K562 (cell line): ENCODE data around the gene MYMX. TPM values are rescaled to one million over a fixed set of nuclear protein-coding genes. Genes with fewer than 3 reads are reported as not detected.

Source experiments
- ATAC-seq: fragments of 200-7000 bp; cut with Tn5 transposase; 3 replicates; pipeline ENCODE4 v1.9.1; 2020; ENCODE audit warnings: moderate library complexity
- BruUV-seq: library from RNA; stranded (reverse); fragments of 400-500 nt; replicated peaks from 2 replicates; lab custom pipeline; 2021; lab: Mats Ljungman, UMichigan
- CTCF ChIA-PET: fragments of 300-600 bp; formaldehyde crosslinking; extraction: SDS; loops from one replicate; lab custom pipeline; 2021; ENCODE audit warnings: low intra/inter-chr PET ratio; lab: Yijun Ruan, JAX
- POLR2A ChIA-PET: fragments of 300-600, 350-650 bp; sonication (Branson Sonifier 250); formaldehyde crosslinking; extraction: SDS; loops from one replicate; lab custom pipeline; 2021; ENCODE audit warnings: antibody characterized with exemption, inconsistent platforms; lab: Yijun Ruan, JAX
- DNase-seq, 4 experiments: peaks; one replicate each; pipeline versions ENCODE4 v3.0.0 to v3.0.0-alpha.2; 2011 to 2018; ENCODE audit warnings: low spot score in 3 of 4, mixed read lengths in 3 of 4; ENCODE audit errors: extremely low read depth in 1 of 4
- FAIRE-seq: peaks from 2 replicates; lab custom pipeline; 2011; peaks lifted over from hg19 to GRCh38; lab: Jason Lieb, UNC
- H2AFZ ChIP-seq: 2 replicates; pipeline ENCODE4 v1.6.0; 2011; ENCODE audit warnings: low read depth, low read length, control low read depth, inconsistent platforms
- H3K27ac ChIP-seq: fragments of 200-600 bp; 3 replicates; pipeline ENCODE4 v1.8.0; 2011; ENCODE audit warnings: low read depth, mild to moderate bottlenecking, control low read depth, inconsistent platforms, low read length, moderate library complexity, mixed read lengths; ENCODE audit errors: extremely low read depth
- H3K27me3 ChIP-seq, 2 experiments: fragments of 300-600 bp in 1 of 2; 2 replicates in 1 of 2; 3 replicates in 1 of 2; pipeline versions ENCODE4 v1.6.0 to v1.8.0; 2011; ENCODE audit warnings: inconsistent platforms in 2 of 2, low read length in 2 of 2, mild to moderate bottlenecking in 1 of 2, mixed read lengths in 1 of 2, moderate library complexity in 1 of 2; ENCODE audit not compliant: control insufficient read depth in 2 of 2, insufficient read depth in 2 of 2
- H3K36me3 ChIP-seq: fragments of 300-600 bp; 3 replicates; pipeline ENCODE4 v1.8.0; 2011; ENCODE audit warnings: mild to moderate bottlenecking, low read length, inconsistent platforms; ENCODE audit not compliant: control insufficient read depth, insufficient read depth
- H3K4me1 ChIP-seq, 2 experiments: fragments of 200-600 bp in 1 of 2; replicated peaks in 1 of 2; 2 replicates in 1 of 2; 3 replicates in 1 of 2; pipeline versions ENCODE4 v1.5.1 to v1.8.0; 2011; ENCODE audit warnings: inconsistent platforms in 2 of 2, low read length in 2 of 2, mild to moderate bottlenecking in 1 of 2, mixed read lengths in 1 of 2, moderate library complexity in 1 of 2; ENCODE audit not compliant: control insufficient read depth in 2 of 2, insufficient read depth in 2 of 2
- H3K4me2 ChIP-seq: 2 replicates; pipeline ENCODE4 v1.6.1; 2011; ENCODE audit warnings: low read length, control low read depth, inconsistent platforms, mixed read lengths; ENCODE audit not compliant: insufficient read depth
- H3K4me3 ChIP-seq: fragments of 200-600 bp; sonication (generic), shearing (Covaris generic); 2 replicates; pipeline ENCODE4 v1.5.1; 2016; ENCODE audit warnings: control low read depth, inconsistent platforms
- H3K79me2 ChIP-seq: fragments of 200-600 bp; 3 replicates; pipeline ENCODE4 v1.8.0; 2011; ENCODE audit warnings: low read length, inconsistent platforms; ENCODE audit not compliant: control insufficient read depth, insufficient read depth
- H3K9ac ChIP-seq, 2 experiments: 2 replicates each; pipeline versions ENCODE4 v1.6.0 to v1.6.1; 2011; ENCODE audit warnings: low read depth in 2 of 2, low read length in 2 of 2, control low read depth in 1 of 2, inconsistent platforms in 1 of 2, mild to moderate bottlenecking in 1 of 2, mixed read lengths in 1 of 2; ENCODE audit not compliant: insufficient read depth in 1 of 2
- H3K9me1 ChIP-seq: one replicate; pipeline ENCODE4 v1.6.0; 2011; ENCODE audit warnings: inconsistent platforms, mild to moderate bottlenecking, low read length, moderate library complexity; ENCODE audit not compliant: control insufficient read depth, insufficient read depth
- H3K9me3 ChIP-seq: replicated peaks from 2 replicates; pipeline ENCODE4 v1.5.1; 2011; ENCODE audit warnings: low read depth, low read length, inconsistent platforms; ENCODE audit not compliant: control insufficient read depth, insufficient read depth
- H4K20me1 ChIP-seq: replicated peaks from 2 replicates; pipeline ENCODE4 v1.6.1; 2011; ENCODE audit warnings: low read length, inconsistent platforms, mixed read lengths; ENCODE audit not compliant: control insufficient read depth, insufficient read depth
- CBX3 ChIP-seq, 2 experiments: IDR thresholded peaks; 1 replicate in 1 of 2; 2 replicates in 1 of 2; pipeline ENCODE4 v1.6.1; 2012; ENCODE audit warnings: inconsistent platforms in 2 of 2, low read length in 2 of 2, borderline replicate concordance in 1 of 2, control low read depth in 1 of 2
- ETV6 ChIP-seq, 3 experiments: fragments of 150-350 bp in 1 of 3; sonication (generic) in 1 of 3; formaldehyde crosslinking in 1 of 3; IDR thresholded peaks; 2 replicates each; pipeline versions ENCODE4 v1.6.1 to v1.8.0; 2014 to 2022; ENCODE audit warnings: borderline replicate concordance in 2 of 3, low read depth in 2 of 3, antibody characterized with exemption in 1 of 3, low read length in 1 of 3, mild to moderate bottlenecking in 1 of 3, missing genetic modification reagents in 1 of 3
- NR4A1 ChIP-seq, 2 experiments: fragments of 250-450 bp in 1 of 2; fragments of 450-650 bp in 1 of 2; sonication (Bioruptor Pico) in 1 of 2; IDR thresholded peaks; 2 replicates each; pipeline versions ENCODE4 v1.4.0 to v1.6.1; 2016 to 2020; ENCODE audit warnings: mild to moderate bottlenecking in 2 of 2, missing compliant biosample characterization in 1 of 2, missing genetic modification characterization in 1 of 2, moderate library complexity in 1 of 2
- TEAD2 ChIP-seq: fragments of 450-650 bp; IDR thresholded peaks from 2 replicates; pipeline ENCODE4 v1.6.1; 2016; ENCODE audit warnings: missing genetic modification characterization, control low read depth, missing compliant biosample characterization
- ZNF444 ChIP-seq: fragments of 250-450 bp; sonication (Bioruptor Pico); IDR thresholded peaks from 2 replicates; pipeline ENCODE4 v1.4.0; 2020; ENCODE audit warnings: mild to moderate bottlenecking, moderate library complexity
- WGBS: fragments of 100-300 bp; shearing (Covaris generic); methylation state at CpG from one replicate; pipeline ENCODE4 v1.1.6; 2016; ENCODE audit warnings: low coverage, mixed read lengths; ENCODE audit not compliant: insufficient coverage; ENCODE audit errors: missing lambda C conversion rate; 5-methylcytosine and 5-hydroxymethylcytosine counted together
- in situ Hi-C: fragments of 300-500 bp; cut with MboI; formaldehyde crosslinking; loops from 4 replicates; pipeline ENCODE4 v1.15.0; 2018; ENCODE audit warnings: inconsistent platforms, mixed read lengths
- intact Hi-C: fragments of 100-400 bp; cut with micrococcal nuclease; formaldehyde crosslinking; loops from 2 replicates; pipeline ENCODE4 v1.14.2; 2022
- polyA plus RNA-seq, 8 experiments: library from polyadenylated mRNA; depleted of rRNA in 4 of 8; stranded (reverse) in 5 of 8; unstranded in 3 of 8; fragments of >200 nt; fragmentation: Nextera tagmentation in 2 of 8; fragmentation: Illumina TruSeq in 1 of 8; extraction: Ambion mirVana in 2 of 8; extraction: Trizol in 1 of 8; gene quantifications; 2 replicates each; pipeline versions ENCODE4 v1.2.1 to v1.2.3, GENCODE V29; 2011 to 2014; ENCODE audit warnings: inconsistent platforms in 1 of 8, missing spikeins in 1 of 8
- total RNA-seq, 7 experiments: library from RNA; depleted of rRNA in 6 of 7; stranded (reverse); fragments of >200 nt in 6 of 7; fragmentation: Illumina TruSeq in 2 of 7; extraction: Trizol in 2 of 7; gene quantifications; 2 replicates each; pipeline versions ENCODE4 v1.2.1 to v1.2.3, GENCODE V29; 2011 to 2021; ENCODE audit warnings: low replicate concordance in 1 of 7
- TF ChIP-seq, protein P1 (sequence below), 2 experiments: fragments of 450-650 bp; conservative IDR thresholded peaks; 2 replicates each; pipeline ENCODE4 v1.6.1; 2017; ENCODE audit warnings: mild to moderate bottlenecking in 2 of 2, moderate library complexity in 2 of 2
- TF ChIP-seq, protein P2 (sequence below): IDR thresholded peaks from 3 replicates; pipeline ENCODE4 v1.6.1; 2011; ENCODE audit warnings: borderline replicate concordance, mild to moderate bottlenecking; ENCODE audit not compliant: insufficient read length, insufficient read depth
- TF ChIP-seq, protein P3 (sequence below): IDR thresholded peaks from 2 replicates; pipeline ENCODE4 v1.6.1; 2014; ENCODE audit warnings: antibody characterized with exemption
- TF ChIP-seq, protein P4 (sequence below): sonication (generic); formaldehyde crosslinking; IDR thresholded peaks from 2 replicates; pipeline ENCODE4 v1.8.1; 2023; ENCODE audit warnings: mild to moderate bottlenecking, missing genetic modification reagents
- TF ChIP-seq, protein P5 (sequence below): fragments of 450-650 bp; conservative IDR thresholded peaks from 2 replicates; pipeline ENCODE4 v1.6.1; 2016; ENCODE audit warnings: missing genetic modification characterization, low read depth, mild to moderate bottlenecking, missing compliant biosample characterization, moderate library complexity

The MYMX gene
- total and polyA plus RNA-seq, 9 of the 15 experiments (the other 6 are each of a cell fraction or from before 2014, with no cell fraction given) = 0.12 TPM; not detected in 8

DNA sequence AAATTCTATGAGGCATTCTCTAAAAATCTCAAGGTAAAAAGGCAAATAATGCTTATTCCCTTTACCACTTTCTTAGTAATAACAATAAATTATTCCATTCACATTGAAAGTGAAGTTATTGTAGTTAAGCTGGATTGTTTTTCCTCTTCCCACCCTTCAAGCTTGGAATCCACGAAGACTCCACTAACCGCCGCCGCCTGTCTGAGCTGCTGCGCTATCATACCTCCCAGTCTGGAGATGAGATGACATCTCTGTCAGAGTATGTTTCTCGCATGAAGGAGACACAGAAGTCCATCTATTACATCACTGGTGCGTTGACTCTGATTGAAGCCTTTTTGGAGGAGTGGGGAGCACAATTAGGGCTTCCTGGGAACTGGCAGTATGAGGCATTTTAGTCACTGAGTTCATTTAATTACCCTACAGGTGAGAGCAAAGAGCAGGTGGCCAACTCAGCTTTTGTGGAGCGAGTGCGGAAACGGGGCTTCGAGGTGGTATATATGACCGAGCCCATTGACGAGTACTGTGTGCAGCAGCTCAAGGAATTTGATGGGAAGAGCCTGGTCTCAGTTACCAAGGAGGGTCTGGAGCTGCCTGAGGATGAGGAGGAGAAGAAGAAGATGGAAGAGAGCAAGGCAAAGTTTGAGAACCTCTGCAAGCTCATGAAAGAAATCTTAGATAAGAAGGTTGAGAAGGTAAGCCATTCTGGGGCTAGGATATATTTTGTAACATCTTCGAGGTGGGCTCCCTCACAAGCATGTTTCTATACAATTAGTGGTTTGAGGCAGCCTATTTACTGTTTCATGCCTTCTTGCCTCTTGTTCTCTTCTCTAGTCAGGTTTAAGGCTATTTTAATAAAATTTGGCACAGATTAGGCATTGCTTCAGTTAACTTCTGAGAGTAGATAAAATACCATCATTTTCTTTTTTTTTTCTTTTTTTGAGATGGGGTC is 35.1 kb downstream of the MYMX start:
- DNase-seq = no peak
- Histone ChIP-seq H3K4me3 (no peak overlapping the region), H3K4me1 (peaks cover 36 to 53% of the 10 kb centered on the region in 2 experiments), H3K36me3 (peaks cover 90% of the 10 kb centered on the region), H3K27me3 (no peaks in the 10 kb centered on the region), H3K9ac (no peak overlapping the region), H3K9me1 (peaks cover 25% of the 10 kb centered on the region), H2AFZ (no peak overlapping the region), H3K4me2 (no peak overlapping the region; the same call in 1 of the 2 replicates), H3K9me3 (no peaks in the 10 kb centered on the region), H4K20me1 (peaks cover 93% of the 10 kb centered on the region), H3K79me2 (peaks cover 75% of the 10 kb centered on the region), H3K27ac (no peak overlapping the region)
- 85% methylated on average over 14 of the region's 14 CpGs for WGBS
- FAIRE-seq = no peak
- ChIA-PET CTCF (interaction anchor here (1.2 kb wide), 1 partner anchor 15 kb away, joined by 6 read pairs; no protein-coding TSS in a partner anchor), POLR2A (interaction anchor here (0.5 to 1.9 kb wide), 17 partner anchors 9 to 432 kb away, joined by 3 to 9 read pairs (median 3); partner anchors contain the start of gene SLC29A1)
- BruUV-seq = no TSS peak
- in situ Hi-C loops (no loop called here), intact Hi-C loops (loop anchor here (2.0 kb wide), 1 partner anchor 27 kb away; no protein-coding TSS in a partner anchor)
- no peak for ATAC-seq
- TF ChIP-seq TEAD2 = no peak
- TF ChIP-seq, protein P1, sequence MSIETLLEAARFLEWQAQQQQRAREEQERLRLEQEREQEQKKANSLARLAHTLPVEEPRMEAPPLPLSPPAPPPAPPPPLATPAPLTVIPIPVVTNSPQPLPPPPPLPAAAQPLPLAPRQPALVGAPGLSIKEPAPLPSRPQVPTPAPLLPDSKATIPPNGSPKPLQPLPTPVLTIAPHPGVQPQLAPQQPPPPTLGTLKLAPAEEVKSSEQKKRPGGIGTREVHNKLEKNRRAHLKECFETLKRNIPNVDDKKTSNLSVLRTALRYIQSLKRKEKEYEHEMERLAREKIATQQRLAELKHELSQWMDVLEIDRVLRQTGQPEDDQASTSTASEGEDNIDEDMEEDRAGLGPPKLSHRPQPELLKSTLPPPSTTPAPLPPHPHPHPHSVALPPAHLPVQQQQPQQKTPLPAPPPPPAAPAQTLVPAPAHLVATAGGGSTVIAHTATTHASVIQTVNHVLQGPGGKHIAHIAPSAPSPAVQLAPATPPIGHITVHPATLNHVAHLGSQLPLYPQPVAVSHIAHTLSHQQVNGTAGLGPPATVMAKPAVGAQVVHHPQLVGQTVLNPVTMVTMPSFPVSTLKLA (conservative IDR thresholded peaks at IDR 0.05) = no peak
- TF ChIP-seq, protein P2, sequence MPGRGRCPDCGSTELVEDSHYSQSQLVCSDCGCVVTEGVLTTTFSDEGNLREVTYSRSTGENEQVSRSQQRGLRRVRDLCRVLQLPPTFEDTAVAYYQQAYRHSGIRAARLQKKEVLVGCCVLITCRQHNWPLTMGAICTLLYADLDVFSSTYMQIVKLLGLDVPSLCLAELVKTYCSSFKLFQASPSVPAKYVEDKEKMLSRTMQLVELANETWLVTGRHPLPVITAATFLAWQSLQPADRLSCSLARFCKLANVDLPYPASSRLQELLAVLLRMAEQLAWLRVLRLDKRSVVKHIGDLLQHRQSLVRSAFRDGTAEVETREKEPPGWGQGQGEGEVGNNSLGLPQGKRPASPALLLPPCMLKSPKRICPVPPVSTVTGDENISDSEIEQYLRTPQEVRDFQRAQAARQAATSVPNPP = no peak
- no peak for TF ChIP-seq ZNF444
- TF ChIP-seq, protein P3, sequence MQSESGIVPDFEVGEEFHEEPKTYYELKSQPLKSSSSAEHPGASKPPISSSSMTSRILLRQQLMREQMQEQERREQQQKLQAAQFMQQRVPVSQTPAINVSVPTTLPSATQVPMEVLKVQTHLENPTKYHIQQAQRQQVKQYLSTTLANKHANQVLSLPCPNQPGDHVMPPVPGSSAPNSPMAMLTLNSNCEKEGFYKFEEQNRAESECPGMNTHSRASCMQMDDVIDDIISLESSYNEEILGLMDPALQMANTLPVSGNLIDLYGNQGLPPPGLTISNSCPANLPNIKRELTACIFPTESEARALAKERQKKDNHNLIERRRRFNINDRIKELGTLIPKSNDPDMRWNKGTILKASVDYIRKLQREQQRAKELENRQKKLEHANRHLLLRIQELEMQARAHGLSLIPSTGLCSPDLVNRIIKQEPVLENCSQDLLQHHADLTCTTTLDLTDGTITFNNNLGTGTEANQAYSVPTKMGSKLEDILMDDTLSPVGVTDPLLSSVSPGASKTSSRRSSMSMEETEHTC = no peak
- TF ChIP-seq, protein P4, sequence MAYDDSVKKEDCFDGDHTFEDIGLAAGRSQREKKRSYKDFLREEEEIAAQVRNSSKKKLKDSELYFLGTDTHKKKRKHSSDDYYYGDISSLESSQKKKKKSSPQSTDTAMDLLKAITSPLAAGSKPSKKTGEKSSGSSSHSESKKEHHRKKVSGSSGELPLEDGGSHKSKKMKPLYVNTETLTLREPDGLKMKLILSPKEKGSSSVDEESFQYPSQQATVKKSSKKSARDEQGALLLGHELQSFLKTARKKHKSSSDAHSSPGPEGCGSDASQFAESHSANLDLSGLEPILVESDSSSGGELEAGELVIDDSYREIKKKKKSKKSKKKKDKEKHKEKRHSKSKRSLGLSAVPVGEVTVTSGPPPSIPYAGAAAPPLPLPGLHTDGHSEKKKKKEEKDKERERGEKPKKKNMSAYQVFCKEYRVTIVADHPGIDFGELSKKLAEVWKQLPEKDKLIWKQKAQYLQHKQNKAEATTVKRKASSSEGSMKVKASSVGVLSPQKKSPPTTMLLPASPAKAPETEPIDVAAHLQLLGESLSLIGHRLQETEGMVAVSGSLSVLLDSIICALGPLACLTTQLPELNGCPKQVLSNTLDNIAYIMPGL (CRISPR knock-in tag) = peak; percentile 28; the same call in 1 of the 2 replicates
- no peak for TF ChIP-seq NR4A1 (CRISPR knock-in tag; IDR thresholded peaks at IDR 0.05)
- TF ChIP-seq NR4A1 (tag; IDR thresholded peaks at IDR 0.05) = no peak
- no peak for TF ChIP-seq CBX3 (IDR thresholded peaks at IDR 0.05; ENCODE audit: borderline replicate concordance in 1 of 2, low read length in 2 of 2)
- TF ChIP-seq ETV6 (IDR thresholded peaks at IDR 0.05; ENCODE audit: borderline replicate concordance in 1 of 2, low read depth in 2 of 2, low read length in 1 of 2) = no peak
- TF ChIP-seq ETV6 (CRISPR knock-in tag; IDR thresholded peaks at IDR 0.05; ENCODE audit: borderline replicate concordance) = 0 out of 2 replicates have a peak, but pooled peaks have one; percentile 49
- TF ChIP-seq, protein P5, sequence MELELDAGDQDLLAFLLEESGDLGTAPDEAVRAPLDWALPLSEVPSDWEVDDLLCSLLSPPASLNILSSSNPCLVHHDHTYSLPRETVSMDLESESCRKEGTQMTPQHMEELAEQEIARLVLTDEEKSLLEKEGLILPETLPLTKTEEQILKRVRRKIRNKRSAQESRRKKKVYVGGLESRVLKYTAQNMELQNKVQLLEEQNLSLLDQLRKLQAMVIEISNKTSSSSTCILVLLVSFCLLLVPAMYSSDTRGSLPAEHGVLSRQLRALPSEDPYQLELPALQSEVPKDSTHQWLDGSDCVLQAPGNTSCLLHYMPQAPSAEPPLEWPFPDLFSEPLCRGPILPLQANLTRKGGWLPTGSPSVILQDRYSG (tag) = no peak
